HG03060 (cell line): Measurements from ENCODE around the gene CD93.

Experiments
- ATAC-seq: cut with Tn5 transposase; IDR thresholded peaks from one replicate; pipeline ENCODE4 v1.9.1; 2021; ENCODE audit warnings: low read depth, moderate number of reproducible peaks; ENCODE audit not compliant: unreplicated experiment

The CD93 gene

DNA sequence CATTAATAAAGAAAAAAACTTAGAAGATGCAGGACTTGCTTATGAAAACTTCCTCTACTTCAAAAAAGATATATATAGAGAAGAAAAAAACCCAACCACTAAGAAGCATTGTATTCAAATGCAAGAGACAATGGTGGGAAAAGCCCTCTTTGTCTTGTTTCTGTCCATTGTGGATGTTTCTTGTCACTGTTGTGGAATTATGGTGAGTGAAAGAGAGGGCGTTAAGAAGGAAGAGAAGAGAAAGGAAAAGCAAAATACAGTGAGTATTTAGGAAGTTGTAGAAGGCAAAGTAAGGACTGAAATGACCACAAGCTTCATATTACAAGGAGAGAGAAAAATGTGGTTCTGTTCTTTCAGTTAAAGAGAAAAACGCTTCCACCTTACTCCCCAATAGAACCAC, 22.5 kb downstream of the CD93 start:
- no peak for ATAC-seq

DNA sequence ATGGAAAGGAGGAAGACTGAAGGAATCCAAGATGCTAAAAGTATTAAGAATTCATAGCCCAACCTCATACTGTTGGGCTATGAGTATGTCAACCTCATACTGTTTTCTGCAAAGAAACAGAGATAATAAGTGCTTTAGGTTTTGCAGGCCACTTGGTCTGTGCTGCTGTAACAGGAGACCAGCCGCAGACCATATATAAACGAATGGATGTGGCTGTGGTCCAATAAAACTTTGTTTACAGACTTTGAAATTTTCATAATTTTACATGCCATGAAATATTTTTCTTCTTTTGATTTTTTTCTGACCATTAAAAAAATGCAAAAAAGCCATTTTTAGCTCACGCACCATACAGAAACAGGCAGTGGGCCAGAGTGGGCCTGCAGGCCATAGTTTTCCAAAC, 23.0 kb downstream of the CD93 start:
- no peak for ATAC-seq

DNA sequence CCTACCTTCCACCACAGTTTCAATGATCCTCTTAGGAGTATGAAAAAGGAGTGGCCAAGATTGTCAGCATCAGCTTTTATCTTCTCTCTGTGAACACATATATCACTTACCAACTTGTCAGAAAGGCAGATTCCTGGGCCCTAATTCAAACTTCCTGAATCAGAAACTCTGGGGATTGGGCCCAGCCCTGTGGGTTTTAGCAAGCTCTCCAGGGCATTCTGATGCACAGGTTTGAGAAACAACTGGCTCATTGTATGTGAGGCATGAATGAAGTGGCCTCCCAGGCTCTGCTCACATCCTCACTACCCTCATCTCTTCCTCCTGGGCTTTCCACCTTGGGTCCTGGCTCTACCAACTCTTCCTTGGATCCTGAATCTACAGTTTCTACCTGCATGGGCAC, 23.5 kb downstream of the CD93 start:
- no peak for ATAC-seq

DNA sequence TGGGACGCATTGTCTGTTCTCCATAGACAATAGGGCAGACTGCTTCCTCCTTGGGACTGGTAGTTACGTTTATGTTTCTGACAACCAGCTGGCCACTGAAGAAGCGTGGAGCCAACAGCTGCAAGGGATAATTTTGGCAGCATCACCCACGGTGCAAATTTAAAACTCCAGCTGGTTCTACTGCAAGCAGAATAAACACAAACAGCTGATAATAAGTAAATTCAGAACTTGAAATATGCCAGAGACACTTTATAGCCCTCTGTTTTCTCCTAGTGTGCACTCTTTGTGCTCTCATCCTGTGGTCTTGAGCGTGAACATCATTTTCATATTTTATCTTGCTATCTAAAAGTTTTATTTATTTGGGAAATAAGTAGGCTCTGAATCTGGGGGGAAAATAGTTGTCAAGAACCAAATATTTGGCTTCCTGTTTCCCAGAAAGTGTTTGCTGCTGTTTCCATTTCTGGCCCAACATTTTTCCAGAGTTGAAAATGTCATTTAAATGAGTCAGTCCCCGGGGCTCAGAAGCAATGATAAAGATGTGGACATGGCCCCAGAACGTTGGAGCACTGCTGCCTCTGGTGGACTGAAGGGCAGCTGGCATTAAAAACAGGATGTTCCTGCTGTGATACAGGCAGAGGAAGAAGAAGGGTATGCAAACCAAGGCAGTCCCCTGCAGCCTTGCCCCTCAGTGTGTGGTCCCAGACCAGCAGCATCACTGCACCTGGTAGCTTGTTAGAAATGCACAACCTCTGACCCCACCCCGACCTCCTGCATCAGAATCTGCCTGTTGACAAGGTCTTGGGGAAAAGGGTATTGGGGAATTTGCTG, 24.2 kb downstream of the CD93 start:
- ATAC-seq, result no peak

DNA sequence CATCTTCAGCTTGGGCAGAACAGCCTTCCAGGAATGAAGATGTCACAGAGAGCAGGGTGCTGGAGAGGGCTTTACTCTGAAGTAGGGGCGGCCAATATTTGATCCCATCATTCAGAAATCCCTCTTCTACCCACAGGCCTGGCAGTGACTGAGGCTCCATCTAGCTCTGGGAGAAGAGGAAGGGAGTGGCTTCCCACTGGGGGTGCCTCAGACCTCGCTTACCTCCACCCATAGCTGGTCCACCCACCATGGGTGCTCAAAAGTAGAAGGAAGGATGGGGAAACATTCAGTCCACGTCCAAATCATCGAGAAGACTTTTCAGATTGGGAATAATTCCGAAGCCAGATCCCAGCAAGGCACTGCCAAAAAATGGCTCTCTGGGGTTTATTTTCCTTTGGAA, 24.9 kb downstream of the CD93 start:
- ATAC-seq, result no peak

DNA sequence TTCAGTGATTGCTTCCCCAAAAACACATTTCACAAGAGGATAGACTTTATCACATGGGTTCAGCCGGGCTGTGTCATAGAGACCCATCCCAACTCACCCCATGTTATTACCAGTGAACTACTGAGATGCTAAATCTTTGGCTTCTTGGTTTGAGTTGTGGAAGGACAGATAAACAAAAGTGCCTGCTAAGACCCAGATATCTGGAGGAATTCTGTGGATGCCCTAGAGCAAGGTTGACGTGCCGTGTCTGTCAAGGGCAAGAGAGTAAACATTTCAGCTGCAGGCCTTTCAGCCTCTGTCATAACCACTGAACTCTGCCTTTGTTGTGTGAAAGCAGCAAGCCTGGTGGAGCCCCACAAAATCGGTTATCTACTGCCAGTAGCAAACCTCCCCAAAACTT, 25.5 kb downstream of the CD93 start:
- ATAC-seq, result no peak

DNA sequence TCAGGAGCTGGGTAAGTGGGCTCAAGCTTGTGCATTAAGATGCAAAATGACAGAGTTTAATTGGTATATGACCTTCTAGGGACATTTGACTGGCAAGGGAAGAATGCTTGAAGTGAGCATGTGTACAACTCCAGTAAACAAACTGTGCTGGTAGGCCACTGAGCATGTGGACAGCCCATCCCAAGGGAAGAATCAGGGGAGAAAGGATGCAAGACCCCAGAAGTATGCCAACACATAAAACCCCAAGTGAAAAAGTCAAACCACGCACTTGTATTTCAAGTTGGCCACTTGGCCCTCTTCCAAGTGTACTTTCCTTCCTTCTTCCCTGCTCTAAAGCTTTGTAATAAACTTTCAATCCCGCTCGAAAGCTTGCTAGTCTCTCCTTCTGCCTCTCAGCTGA, 26.3 kb downstream of the CD93 start:
- ATAC-seq, result no peak

DNA sequence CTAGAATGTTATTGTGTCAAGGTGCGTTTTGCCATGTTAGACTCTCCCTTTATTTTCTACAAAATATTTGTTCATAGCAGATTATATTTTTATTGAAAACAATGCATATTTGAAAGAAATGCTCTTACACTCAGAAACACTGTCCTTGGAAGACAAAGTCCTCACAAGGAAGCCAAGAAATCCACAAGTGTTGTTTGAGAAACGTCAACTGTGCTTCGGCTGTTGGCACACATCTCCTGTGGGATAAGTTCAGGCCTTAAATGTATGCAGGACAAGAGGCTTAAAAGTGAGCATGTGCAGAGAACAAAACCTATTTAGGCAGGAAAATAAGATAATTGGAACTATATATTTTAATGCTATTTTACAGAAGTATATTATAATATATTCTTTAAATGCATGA, 27.1 kb downstream of the CD93 start:
- ATAC-seq, result no peak

DNA sequence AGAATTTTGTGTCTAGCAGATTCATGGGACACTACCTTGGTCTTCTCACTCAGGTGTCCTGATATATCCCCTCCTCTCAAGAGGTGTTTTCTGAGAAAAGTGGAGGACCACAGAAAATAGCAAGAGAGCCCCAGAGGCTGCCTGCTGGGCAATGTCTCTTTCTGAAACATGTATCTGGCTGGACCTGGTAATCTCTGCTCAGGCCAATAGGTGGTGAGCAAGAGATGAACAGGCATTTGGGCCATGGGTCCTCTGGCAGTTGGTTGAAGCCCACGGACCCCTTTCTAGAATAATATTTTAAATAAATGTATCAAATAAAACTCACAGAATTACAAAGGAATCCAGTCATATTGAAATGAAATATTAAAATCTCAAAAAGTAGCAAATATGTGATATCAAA, 27.9 kb downstream of the CD93 start:
- ATAC-seq, result no peak

DNA sequence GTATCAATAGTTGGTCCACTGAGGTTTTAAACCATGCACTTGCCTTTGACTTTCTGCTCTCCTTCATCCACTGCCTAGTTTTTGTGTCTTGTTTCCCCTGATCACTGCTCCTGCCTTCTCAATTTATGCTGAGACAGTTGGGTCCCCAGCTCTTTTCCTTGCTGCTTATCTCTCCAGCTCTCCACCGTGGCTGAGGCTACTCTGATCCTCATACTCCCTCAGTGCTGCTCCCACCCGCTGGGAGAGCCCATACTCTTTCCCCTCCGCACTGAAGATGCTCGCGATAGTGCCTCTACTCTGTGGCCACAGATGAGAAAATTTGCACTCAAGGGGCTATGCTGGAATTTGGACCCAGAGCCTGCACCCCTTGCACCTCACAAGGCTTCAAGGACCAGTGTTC, 33.2 kb downstream of the CD93 start:
- ATAC-seq, result no peak

DNA sequence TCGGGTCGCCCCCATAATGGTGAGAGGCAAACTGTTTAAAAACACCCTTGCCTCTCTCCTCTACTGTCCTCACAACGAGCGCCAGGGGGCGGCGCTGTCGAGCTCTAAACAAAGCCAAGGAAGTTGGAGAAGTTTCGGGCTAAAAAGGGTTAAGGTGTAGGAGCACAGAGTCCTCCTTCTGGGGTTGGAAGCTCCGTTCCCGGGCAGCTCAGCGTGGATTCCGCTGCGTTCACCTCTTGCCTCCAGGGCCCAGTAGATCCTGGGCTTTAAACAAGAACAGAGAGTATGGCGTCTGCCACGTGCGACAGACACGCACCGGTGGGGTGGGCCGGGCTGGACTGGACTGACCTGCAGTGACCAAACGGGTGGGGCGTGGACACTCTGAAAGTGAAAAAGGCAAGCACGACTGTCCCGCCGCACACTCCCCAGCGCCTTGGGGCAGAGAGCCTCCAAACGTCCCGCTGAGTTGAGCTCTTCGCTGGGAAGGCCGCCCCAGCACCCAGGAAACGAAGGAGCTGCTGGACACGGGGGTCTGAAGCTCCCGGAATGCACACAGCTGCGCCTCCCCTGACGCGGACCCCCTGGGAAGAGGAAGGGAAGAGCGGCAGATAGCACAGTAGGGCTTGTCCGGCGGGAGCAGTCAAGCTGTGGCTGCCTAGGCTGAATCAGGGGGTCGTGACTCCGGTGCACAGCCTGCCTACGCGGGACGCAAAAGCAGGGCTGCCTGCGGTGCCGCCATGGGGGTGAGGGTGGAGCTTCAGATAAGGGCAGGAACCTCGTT, 35.1 kb downstream of the CD93 start:
- ATAC-seq, result no peak

DNA sequence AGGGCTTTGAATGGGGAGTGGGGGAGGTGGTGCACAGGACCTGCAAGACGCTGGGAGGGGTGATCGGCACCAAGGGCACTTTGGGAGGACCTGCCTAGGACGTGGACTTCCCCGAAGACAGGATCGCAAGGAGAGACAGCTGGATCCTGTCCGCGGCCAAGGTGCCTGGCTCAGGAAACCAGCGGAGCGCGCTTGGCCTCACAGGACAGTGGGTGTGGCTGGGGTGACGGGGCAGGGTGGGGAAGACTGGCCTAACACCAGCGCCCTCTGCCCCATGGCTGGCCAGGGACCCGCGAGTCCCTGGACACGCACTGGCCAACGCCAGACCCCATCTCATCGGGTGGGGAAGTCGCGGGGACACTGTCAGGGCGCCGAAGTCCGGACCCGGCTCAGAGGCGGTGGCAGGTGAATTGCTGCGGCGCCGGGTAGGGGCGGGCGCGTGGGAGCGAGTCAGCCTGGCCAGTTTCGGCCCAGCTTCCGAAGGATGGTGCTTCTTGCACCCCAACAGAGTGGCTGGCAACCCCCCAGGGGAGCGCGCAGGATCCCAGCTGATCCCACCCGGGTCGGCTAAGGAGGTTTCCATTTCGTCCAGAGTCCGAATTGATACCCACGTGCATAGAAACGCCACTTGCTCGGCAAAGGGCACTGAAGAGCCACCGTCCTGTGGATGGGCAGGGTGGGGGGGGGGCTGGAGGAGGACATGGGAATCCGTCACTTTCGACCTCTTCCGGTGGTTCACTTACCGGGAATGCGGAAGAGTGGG, 35.9 kb downstream of the CD93 start:
- no peak for ATAC-seq

DNA sequence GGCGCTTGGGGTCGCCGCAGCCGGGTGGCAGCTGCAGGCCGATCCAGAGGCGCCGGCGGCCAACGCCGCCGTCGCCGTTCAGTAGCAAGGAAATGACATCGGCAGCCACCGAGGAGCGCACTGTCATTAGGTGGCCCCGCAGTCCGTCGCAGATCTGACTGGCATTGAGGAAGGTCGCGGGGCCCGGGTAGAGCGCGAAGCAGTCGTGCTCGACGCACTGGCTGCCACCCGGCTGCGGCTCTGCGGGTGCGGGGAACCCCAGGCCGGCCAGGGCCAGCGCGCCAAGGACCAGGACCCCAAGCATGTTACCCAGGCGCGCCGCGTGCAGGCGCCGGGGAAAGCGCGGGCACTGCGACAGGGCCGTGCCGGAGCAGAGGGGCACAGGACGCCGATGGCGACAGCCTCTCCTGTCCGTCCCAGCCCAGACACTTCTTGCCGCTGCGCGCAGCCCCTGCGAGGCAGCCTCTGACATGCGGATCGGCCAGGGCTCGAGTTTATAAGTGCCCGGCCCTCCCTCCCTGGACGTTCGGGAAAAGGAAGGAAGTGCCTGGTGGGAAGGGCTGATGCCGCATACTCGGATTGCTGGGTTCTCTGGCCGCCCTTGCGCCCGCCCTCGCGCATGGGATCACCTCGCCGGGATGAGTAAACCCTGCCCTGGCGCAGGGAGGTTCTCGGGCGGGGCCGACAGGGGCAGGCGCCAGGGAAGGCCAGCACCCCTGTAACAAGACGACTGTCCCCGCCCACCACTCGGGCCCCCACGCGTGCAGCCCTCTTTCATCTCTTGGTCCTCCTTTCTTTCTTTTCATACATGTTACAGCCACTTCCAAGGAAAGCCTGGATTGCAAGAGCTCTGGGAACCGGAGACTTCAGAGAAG, 36.7 kb downstream of the CD93 start, which contains the start of gene THBD:
Gene THBD (minus strand): TSS at position 472 of the 875 bp plus-strand sequence. CDS start 168 bp downstream, at position 304.
- no peak for ATAC-seq

DNA sequence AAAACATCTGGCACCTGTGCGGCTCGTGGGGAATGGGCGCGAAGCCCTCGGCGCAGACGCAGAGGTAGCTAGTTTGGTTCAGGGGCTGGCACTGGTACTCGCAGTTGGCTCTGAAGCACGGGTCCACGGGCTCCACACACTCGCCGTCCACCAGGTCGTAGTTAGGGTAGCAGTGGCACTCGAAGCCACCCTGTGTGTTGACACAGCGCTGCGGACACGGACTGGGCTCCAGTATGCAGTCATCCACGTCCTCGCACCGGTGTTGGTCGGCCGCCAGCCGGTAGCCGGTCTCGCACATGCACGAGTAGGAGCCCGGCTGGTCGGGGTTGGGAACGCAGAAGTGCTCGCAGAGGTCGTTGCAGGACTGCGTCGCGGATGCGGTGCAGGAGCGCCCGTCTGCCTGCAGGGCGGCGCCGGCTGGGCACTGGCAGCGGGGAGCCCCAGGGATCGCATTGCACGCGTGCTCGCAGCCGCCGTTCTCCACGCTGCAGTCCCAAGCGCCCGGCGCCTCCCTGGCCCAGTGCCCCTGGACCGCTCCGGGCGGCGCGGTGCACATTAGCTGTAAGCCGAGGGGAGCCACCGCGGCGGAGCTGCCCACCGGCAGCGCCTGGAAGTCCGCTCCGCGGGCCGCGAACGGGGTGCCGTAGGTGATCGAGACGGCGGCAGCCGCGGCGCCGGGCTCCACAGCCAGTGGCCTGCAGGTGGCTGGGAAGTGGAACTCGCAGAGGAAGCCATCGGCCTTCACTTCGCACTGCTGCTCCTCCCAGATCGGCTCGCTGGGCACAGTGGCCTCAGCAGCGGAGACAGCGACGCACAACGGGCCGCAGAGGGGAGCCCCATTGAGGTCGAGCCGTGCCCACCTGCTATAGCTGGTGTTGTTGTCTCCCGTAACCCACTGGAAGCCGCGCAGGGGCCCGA, 37.6 kb downstream of the CD93 start:
- no peak for ATAC-seq

DNA sequence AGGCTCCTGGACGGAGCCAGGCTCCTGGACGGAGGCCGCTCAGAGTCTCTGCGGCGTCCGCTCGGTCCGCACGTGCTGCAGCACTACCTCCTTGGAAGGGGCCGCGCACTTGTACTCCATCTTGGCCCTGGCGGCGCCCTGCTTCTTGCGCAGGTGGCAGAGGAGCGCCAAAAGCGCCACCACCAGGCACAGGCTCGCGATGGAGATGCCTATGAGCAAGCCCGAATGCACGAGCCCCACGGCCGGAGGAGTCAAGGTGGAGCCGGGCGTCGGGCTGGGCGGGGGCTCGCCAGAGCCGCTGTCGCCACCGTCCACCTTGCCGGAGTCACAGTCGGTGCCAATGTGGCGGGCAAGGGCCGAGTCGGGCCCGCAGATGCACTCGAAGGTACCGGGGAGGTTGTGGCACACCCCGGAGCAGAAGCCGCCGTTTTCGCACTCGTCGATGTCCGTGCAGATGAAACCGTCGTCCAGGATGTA, 38.3 kb downstream of the CD93 start:
- no peak for ATAC-seq

DNA sequence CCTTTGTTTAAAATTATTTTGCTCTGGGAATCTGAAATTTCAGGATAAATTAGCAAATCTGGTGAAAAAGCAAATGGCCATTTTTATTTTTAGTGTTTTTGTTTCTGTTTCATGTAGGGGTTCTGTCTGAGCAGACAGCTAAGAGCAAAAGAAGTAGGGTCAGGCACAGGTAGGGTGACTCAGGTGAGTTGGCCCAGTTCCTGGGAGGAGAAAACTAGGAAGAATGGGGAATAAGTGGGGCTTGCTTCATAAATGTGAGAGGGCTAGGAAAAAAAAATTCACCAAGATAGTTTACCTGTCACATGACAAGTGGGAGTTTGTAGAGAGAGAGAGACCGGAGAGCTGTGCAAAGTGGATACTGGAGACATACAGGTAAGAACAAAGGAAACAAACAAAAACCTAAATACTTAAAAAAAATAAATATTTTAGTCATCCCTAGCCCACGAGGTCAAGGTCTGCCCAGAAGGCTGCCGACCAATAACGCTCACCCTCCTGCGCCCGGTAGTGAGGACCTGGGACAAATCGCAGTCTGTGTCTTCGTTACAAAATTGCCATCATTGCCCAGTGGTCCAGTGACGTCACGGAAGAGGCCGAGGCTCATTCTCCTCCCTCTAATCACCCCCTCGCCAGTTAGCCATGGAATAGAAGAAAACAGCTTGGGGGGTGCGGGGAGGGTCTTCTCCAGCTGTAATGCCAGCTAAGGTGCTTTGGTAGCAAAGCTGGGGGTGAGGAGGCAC, 39.0 kb downstream of the CD93 start:
- no peak for ATAC-seq

DNA sequence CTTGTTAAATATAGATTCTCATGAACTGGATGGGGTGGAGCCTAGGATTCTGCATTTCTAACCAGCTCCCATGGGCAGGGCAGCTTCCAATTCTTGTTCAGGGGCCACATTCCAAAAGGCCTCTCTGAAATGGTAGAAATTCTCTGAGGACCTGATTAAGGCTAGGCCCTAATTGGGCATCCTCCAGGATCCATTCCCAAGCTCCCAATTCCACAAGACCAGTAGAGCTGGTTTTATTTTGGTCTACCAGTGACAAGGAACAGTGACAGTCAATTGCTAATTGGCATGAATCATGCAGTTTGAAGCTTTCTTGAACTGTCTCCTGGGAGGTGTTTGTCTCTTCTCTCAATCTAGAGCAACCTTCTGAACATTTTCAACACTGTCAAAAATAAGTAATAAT, 39.7 kb downstream of the CD93 start:
- ATAC-seq, result no peak

DNA sequence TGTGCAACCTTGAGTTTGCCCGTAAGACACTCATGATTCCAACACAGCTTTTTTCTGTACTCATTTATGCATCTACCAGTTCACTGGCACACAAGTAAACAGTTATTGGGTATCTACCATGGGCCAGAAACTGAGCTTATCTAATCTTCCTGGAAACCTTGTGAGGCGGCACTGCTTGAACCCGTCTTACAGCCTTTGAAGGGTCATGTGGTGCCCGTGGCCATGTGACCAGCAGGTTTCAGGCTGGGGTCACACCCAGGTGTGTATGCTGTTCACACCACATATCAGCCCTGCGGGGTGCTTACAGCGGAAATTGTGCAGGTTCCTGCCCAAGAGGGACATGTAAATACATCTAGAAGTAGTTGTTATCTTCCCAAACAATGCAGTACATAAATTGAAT, 42.7 kb downstream of the CD93 start:
- no peak for ATAC-seq
